Mesenchymal stem cell (in vitro differentiated cells and primary cell): Measurements from ENCODE around the gene ORC1.

ENCODE experiments used
- DNase-seq: peaks from one replicate; pipeline ENCODE4 v3.0.0-alpha.2; 2013
- H2AFZ ChIP-seq: one replicate; pipeline ENCODE4 v1.6.1; 2013; ENCODE audit warnings: low read depth, mild to moderate bottlenecking, control low read depth, inconsistent platforms, low read length, moderate library complexity
- H2AK5ac ChIP-seq: 2 replicates; pipeline ENCODE4 v1.6.1; 2013; ENCODE audit warnings: low read length, moderate library complexity, mild to moderate bottlenecking, inconsistent platforms; ENCODE audit not compliant: severe bottlenecking
- H2BK120ac ChIP-seq: one replicate; pipeline ENCODE4 v1.6.1; 2013; ENCODE audit warnings: low read depth, mild to moderate bottlenecking, inconsistent platforms, low read length, moderate library complexity
- H2BK12ac ChIP-seq, 2 experiments: one replicate each; pipeline ENCODE4 v1.6.1; 2013; ENCODE audit warnings: inconsistent platforms in 2 of 2, low read length in 2 of 2, mild to moderate bottlenecking in 2 of 2, moderate library complexity in 2 of 2, control low read depth in 1 of 2
- H2BK15ac ChIP-seq: one replicate; pipeline ENCODE4 v1.6.1; 2013; ENCODE audit warnings: mild to moderate bottlenecking, low read depth, inconsistent platforms; ENCODE audit not compliant: poor library complexity, severe bottlenecking
- H2BK5ac ChIP-seq: 2 replicates; pipeline ENCODE4 v1.6.1; 2013; ENCODE audit warnings: low read depth, mild to moderate bottlenecking, low read length, control low read depth, inconsistent platforms; ENCODE audit not compliant: poor library complexity, severe bottlenecking
- H3K14ac ChIP-seq, 2 experiments: one replicate each; pipeline ENCODE4 v1.6.1; 2013; ENCODE audit warnings: inconsistent platforms in 2 of 2, low read length in 2 of 2, control low read depth in 1 of 2, mild to moderate bottlenecking in 1 of 2, moderate library complexity in 1 of 2
- H3K18ac ChIP-seq, 2 experiments: one replicate each; pipeline ENCODE4 v1.6.1; 2013; ENCODE audit warnings: inconsistent platforms in 2 of 2, low read length in 2 of 2, control low read depth in 1 of 2, low read depth in 1 of 2, mild to moderate bottlenecking in 1 of 2
- H3K23ac ChIP-seq, 2 experiments: one replicate each; pipeline ENCODE4 v1.6.1; 2013; ENCODE audit warnings: inconsistent platforms in 2 of 2, low read length in 2 of 2, mild to moderate bottlenecking in 2 of 2, moderate library complexity in 2 of 2, control low read depth in 1 of 2
- H3K27ac ChIP-seq: 2 replicates; pipeline ENCODE4 v1.5.1; 2013; ENCODE audit warnings: mild to moderate bottlenecking, moderate library complexity, low read length, control low read depth, inconsistent platforms; ENCODE audit not compliant: poor library complexity, severe bottlenecking
- H3K27me3 ChIP-seq, 2 experiments: 2 replicates each; pipeline versions ENCODE4 v1.6.1 to v1.7.0; 2013; ENCODE audit warnings: low read length in 2 of 2, mild to moderate bottlenecking in 2 of 2, moderate library complexity in 2 of 2, control low read depth in 1 of 2, inconsistent platforms in 1 of 2; ENCODE audit not compliant: control insufficient read depth in 1 of 2, insufficient read depth in 1 of 2
- H3K36me3 ChIP-seq, 2 experiments: 2 replicates each; pipeline versions ENCODE4 v1.6.1 to v1.7.0; 2013; ENCODE audit warnings: low read length in 2 of 2, control low read depth in 1 of 2, inconsistent platforms in 1 of 2, low read depth in 1 of 2, mild to moderate bottlenecking in 1 of 2; ENCODE audit not compliant: insufficient read depth in 2 of 2, control insufficient read depth in 1 of 2
- H3K4ac ChIP-seq, 2 experiments: one replicate each; pipeline ENCODE4 v1.6.1; 2013; ENCODE audit warnings: inconsistent platforms in 2 of 2, low read length in 2 of 2, mild to moderate bottlenecking in 2 of 2, moderate library complexity in 2 of 2, control low read depth in 1 of 2, low read depth in 1 of 2
- H3K4me1 ChIP-seq: 2 replicates; pipeline ENCODE4 v1.6.1; 2013; ENCODE audit warnings: low read depth, low read length, control low read depth; ENCODE audit not compliant: control insufficient read depth, insufficient read depth
- H3K4me2 ChIP-seq: 2 replicates; pipeline ENCODE4 v1.6.1; 2013; ENCODE audit warnings: low read length, mild to moderate bottlenecking, inconsistent platforms; ENCODE audit not compliant: poor library complexity, severe bottlenecking
- H3K4me3 ChIP-seq, 2 experiments: 2 replicates each; pipeline versions ENCODE4 v1.5.1 to v1.7.0; 2013; ENCODE audit warnings: low read length in 2 of 2, mild to moderate bottlenecking in 2 of 2, control low read depth in 1 of 2, low read depth in 1 of 2; ENCODE audit not compliant: insufficient read depth in 1 of 2
- H3K79me1 ChIP-seq: replicated peaks from 2 replicates; pipeline ENCODE4 v1.6.1; 2013; ENCODE audit warnings: mild to moderate bottlenecking, control low read depth, low read length, inconsistent platforms; ENCODE audit not compliant: poor library complexity, severe bottlenecking
- H3K9ac ChIP-seq: 2 replicates; pipeline ENCODE4 v1.7.0; 2013; ENCODE audit warnings: mild to moderate bottlenecking, low read length, moderate library complexity
- H3K9me3 ChIP-seq: 2 replicates; pipeline ENCODE4 v1.7.0; 2013; ENCODE audit warnings: mild to moderate bottlenecking, low read length; ENCODE audit not compliant: control insufficient read depth
- H4K8ac ChIP-seq: one replicate; pipeline ENCODE4 v1.6.1; 2013; ENCODE audit warnings: inconsistent platforms, mild to moderate bottlenecking, low read length, moderate library complexity
- H4K91ac ChIP-seq: one replicate; pipeline ENCODE4 v1.6.1; 2013; ENCODE audit warnings: mild to moderate bottlenecking, low read length, inconsistent platforms
- WGBS: methylation state at CpG from one replicate; pipeline ENCODE4 v1.1.7; 2013; ENCODE audit warnings: mixed read lengths; 5-methylcytosine and 5-hydroxymethylcytosine counted together

Gene ORC1

DNA sequence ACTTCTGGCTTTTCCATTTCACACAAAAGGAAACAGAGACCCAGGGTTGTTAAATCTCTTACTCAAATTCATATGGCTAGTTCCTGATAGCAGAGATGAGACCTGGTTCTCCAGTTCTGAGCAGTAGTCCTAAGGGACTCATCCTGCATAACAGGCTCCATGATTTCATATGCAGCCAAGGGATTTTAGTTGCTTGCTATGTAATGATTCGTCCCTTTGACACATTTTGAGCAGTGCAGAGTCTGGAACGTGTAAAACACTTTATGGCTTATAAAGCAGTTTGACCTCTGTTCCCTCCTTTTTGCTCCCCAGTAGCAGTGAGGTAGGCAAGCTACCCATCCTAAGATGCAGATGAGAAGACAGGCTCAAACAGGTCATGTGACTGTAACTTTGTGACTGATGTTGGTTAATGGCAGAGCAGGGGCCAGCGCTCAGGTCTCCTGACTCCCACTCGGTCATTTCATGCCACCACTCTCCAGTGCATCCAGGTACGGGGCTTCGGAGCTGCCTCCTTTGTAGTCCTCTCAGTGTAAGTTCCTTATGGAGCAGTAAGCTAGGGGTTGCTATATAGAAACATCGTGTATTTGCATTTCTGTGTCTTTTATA lies 62.5 kb downstream of the ORC1 start:
- H2BK5ac ChIP-seq = no peak overlapping the region

DNA sequence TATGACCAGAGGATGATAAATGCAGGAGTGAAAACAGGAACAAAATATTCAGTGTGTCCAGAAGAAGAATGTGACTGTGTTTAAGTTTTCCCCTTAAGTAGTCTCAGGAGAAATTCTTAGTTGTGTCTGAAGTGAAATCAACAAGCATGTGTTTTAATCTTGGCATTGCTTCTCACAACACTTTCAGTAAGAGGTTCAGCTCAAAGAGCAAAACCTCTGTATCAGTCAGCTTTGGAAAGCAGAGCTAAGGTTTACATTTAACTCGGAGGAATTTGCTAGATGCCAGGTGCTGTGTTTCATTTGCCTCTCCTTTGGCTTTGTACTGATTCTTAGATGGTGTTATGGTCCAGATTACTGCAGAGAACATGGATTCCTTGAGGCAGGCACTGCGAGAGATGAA lies 66.8 kb downstream of the ORC1 start:
- Histone ChIP-seq H3K27ac (no peak overlapping the region), H3K4me2 (no peak overlapping the region), H3K79me1 (no peaks in the 10 kb centered on the region), H2BK5ac (no peak overlapping the region), H3K9me3 (no peaks in the 10 kb centered on the region), H3K18ac (no peak overlapping the region), H3K9ac (no peak overlapping the region), H3K14ac (no peak overlapping the region), H2BK15ac (no peak overlapping the region), H3K27me3 (no peaks in the 10 kb centered on the region), H3K4me1 (no peaks in the 10 kb centered on the region), H2BK120ac (no peak overlapping the region), H4K91ac (no peak overlapping the region), H3K4me3 (no peak overlapping the region), H3K4ac (no peak overlapping the region), H4K8ac (no peak overlapping the region), H2AFZ (no peak overlapping the region), H2AK5ac (no peak overlapping the region), H3K23ac (no peak overlapping the region), H2BK12ac (no peak overlapping the region), H3K36me3 (peaks cover 0 to 36% of the 10 kb centered on the region in 2 experiments)
- 89% methylated on average over 2 of the region's 2 CpGs for WGBS
- DNase-seq = no peak

More for the DNA sequence above, 62.5 kb downstream of the ORC1 start:
- Histone ChIP-seq H2BK120ac (no peak overlapping the region), H3K9me3 (no peaks in the 10 kb centered on the region), H2AFZ (no peak overlapping the region), H3K27ac (no peak overlapping the region), H2BK15ac (no peak overlapping the region), H3K36me3 (peaks cover 5 to 40% of the 10 kb centered on the region in 2 experiments), H3K27me3 (no peaks in the 10 kb centered on the region), H4K91ac (no peak overlapping the region), H3K23ac (no peak overlapping the region), H3K9ac (no peak overlapping the region), H3K79me1 (no peaks in the 10 kb centered on the region), H3K14ac (no peak overlapping the region), H3K4me1 (no peaks in the 10 kb centered on the region), H3K18ac (no peak overlapping the region), H4K8ac (no peak overlapping the region), H2AK5ac (no peak overlapping the region), H3K4me3 (no peak overlapping the region), H3K4me2 (no peak overlapping the region), H3K4ac (no peak overlapping the region), H2BK12ac (no peak overlapping the region)
- DNase-seq = no peak
- 89% methylated on average over 4 of the region's 7 CpGs for whole genome bisulfite sequencing

- 72% methylated on average over 2 of the region's 3 CpGs for WGBS
- Histone ChIP-seq H3K9me3 (no peaks in the 10 kb centered on the region), H3K79me1 (no peaks in the 10 kb centered on the region), H2BK5ac (no peak overlapping the region), H3K27me3 (no peaks in the 10 kb centered on the region), H3K14ac (no peak overlapping the region), H2AK5ac (no peak overlapping the region), H2BK15ac (no peak overlapping the region), H4K8ac (no peak overlapping the region), H3K4me2 (no peak overlapping the region), H3K27ac (no peak overlapping the region), H3K18ac (no peak overlapping the region), H3K4me1 (no peaks in the 10 kb centered on the region), H3K4ac (no peak overlapping the region), H3K4me3 (no peak overlapping the region), H3K23ac (no peak overlapping the region), H3K9ac (no peak overlapping the region), H4K91ac (no peak overlapping the region), H2AFZ (no peak overlapping the region), H2BK120ac (no peak overlapping the region), H2BK12ac (no peak overlapping the region), H3K36me3 (peaks cover 0 to 33% of the 10 kb centered on the region in 2 experiments)
- DNase-seq = no peak
Measured at GRCh38 chr1:52334906-52335528, 69.2 kb downstream of the ORC1 start.

- 95% methylated on average over 1 of the region's 1 CpG for WGBS
Measured at GRCh38 chr1:52332411-52332810, 71.8 kb downstream of the ORC1 start.

More at GRCh38 chr1:52332411-52332810, 71.8 kb downstream of the ORC1 start:
- Histone ChIP-seq H4K91ac (no peak overlapping the region), H3K27ac (no peak overlapping the region), H2BK12ac (no peak overlapping the region), H3K4me1 (no peaks in the 10 kb centered on the region), H3K4ac (no peak overlapping the region), H3K79me1 (no peaks in the 10 kb centered on the region), H3K4me2 (no peak overlapping the region), H2AK5ac (no peak overlapping the region), H3K9me3 (no peaks in the 10 kb centered on the region), H3K36me3 (peaks cover 0 to 17% of the 10 kb centered on the region in 2 experiments), H3K9ac (no peak overlapping the region), H3K27me3 (no peaks in the 10 kb centered on the region), H2AFZ (no peak overlapping the region), H2BK15ac (no peak overlapping the region), H4K8ac (no peak overlapping the region), H2BK120ac (no peak overlapping the region), H2BK5ac (no peak overlapping the region), H3K23ac (no peak overlapping the region), H3K4me3 (no peak overlapping the region), H3K14ac (no peak overlapping the region), H3K18ac (no peak overlapping the region)
- no peak for DNase-seq
